Measurements from ENCODE around the gene TACR2. TPM values are rescaled to one million over a fixed set of nuclear protein-coding genes. Genes with fewer than 3 reads are reported as not detected.

TACR2 gene
- polyA plus RNA-seq = 0.16 TPM

DNA sequence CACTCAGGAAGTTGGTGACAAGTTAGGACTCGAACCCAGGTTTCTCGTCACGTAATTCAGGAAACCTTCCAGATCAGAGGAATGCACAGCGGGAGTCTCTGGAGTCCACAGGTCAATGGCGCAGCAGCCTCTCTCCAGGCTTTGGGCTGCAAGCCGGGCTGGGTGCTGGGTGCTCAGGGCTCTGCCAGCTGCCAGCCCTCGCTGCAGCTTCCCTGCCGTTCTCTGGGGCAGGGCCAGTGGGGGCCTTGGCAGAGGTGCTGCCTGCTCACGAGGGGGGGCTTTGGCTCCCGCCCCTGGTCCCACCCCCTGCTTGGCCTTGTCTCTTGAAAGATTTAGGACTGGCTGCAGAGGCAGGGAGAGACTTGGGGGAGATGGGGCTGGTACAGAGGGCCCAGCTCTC lies at the start of gene TACR2:
TACR2 (minus strand) TSS at position 224 of the 400 bp plus-strand sequence. CDS start 595 bp downstream, outside the sequence.
- peaks cover 8% of the 10 kb centered on the region for H3K27me3 Mint-ChIP-seq
- no peaks in the 10 kb centered on the region for H3K9me3 Mint-ChIP-seq
- no peak within 1 kb of the TSS for H3K4me3 Mint-ChIP-seq
- H3K4me1 Mint-ChIP-seq = peaks cover 4% of the 10 kb centered on the region in 3 donors
- H3K36me3 Mint-ChIP-seq = no peaks in the 10 kb centered on the region
- H3K27ac Mint-ChIP-seq = peak within 1 kb of the TSS in 1 of 3 donors; percentile 12

DNA sequence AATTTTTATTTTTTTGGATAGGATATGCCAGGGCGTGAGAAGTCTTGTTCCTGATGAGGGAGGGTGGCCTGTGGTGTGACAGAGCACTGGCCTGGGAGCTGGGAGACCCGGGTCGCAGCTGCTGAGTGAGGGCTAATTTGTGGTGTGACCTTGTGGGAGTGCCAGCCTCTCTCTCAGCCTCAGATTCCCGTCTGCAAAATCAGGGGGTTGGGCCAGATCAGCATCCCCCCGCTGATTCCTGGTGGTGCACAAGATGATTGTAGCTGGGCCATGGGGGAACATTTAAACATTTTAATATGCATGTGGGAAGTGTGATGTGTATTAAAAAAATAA lies 49.4 kb upstream of the TACR2 start:
- Mint-ChIP-seq H3K27ac (no peak overlapping the region), H3K36me3 (no peaks in the 10 kb centered on the region), H3K9me3 (no peaks in the 10 kb centered on the region), H3K27me3 (peaks cover 6% of the 10 kb centered on the region), H3K4me3 (no peak overlapping the region), H3K4me1 (peaks cover 0 to 3% (median 3%) of the 10 kb centered on the region in 3 donors)

GRCh38 chr10:69465457-69466157 lies 48.9 kb upstream of the TACR2 start:
- Mint-ChIP-seq H3K36me3 (no peaks in the 10 kb centered on the region), H3K27me3 (peaks cover 2% of the 10 kb centered on the region), H3K27ac (peak overlapping the region in 1 of 3 donors; percentile 32), H3K4me3 (peak overlapping the region in 1 of 4 donors; percentile 48), H3K9me3 (no peaks in the 10 kb centered on the region), H3K4me1 (peaks cover 0 to 3% (median 0%) of the 10 kb centered on the region in 3 donors)

- H3K9me3 Mint-ChIP-seq = no peaks in the 10 kb centered on the region
- no peak overlapping the region for H3K4me3 Mint-ChIP-seq
- H3K27me3 Mint-ChIP-seq = no peaks in the 10 kb centered on the region
- peak overlapping the region in 1 of 3 donors; percentile 43 for H3K27ac Mint-ChIP-seq
- peaks cover 0 to 3% (median 0%) of the 10 kb centered on the region in 3 donors for H3K4me1 Mint-ChIP-seq
- no peaks in the 10 kb centered on the region for H3K36me3 Mint-ChIP-seq
Observed at GRCh38 chr10:69464801-69465401, 48.2 kb upstream of the TACR2 start.

GRCh38 chr10:69464401-69464800 lies 47.7 kb upstream of the TACR2 start:
- Mint-ChIP-seq H3K27me3 (no peaks in the 10 kb centered on the region), H3K27ac (peak overlapping the region in 1 of 3 donors; percentile 43), H3K4me1 (peaks cover 0 to 3% (median 0%) of the 10 kb centered on the region in 3 donors), H3K4me3 (no peak overlapping the region), H3K9me3 (no peaks in the 10 kb centered on the region), H3K36me3 (no peaks in the 10 kb centered on the region)

DNA sequence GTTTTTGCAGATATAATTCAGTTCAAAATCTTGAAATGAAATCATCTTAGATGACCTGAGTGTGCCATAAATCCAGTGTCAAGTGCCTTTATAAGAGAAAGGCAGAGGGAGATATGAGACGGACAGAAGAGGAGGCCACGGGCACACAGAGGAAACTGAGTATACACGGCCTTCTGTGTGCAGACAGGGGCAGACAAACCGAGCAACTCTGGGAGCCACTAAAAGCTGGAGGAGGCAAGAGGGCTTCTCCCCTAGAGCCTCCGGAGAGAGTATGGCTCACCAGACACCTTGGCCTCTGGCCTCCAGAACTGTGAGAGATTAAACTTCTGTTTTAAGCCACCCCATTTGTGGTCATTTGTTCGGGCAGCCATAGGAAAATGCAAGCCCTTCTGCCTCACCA lies 47.2 kb upstream of the TACR2 start:
- H3K4me3 Mint-ChIP-seq = no peak overlapping the region
- no peaks in the 10 kb centered on the region for H3K27me3 Mint-ChIP-seq
- H3K4me1 Mint-ChIP-seq = peaks cover 0 to 3% (median 0%) of the 10 kb centered on the region in 3 donors
- no peak overlapping the region for H3K27ac Mint-ChIP-seq
- no peaks in the 10 kb centered on the region for H3K36me3 Mint-ChIP-seq
- H3K9me3 Mint-ChIP-seq = no peaks in the 10 kb centered on the region

DNA sequence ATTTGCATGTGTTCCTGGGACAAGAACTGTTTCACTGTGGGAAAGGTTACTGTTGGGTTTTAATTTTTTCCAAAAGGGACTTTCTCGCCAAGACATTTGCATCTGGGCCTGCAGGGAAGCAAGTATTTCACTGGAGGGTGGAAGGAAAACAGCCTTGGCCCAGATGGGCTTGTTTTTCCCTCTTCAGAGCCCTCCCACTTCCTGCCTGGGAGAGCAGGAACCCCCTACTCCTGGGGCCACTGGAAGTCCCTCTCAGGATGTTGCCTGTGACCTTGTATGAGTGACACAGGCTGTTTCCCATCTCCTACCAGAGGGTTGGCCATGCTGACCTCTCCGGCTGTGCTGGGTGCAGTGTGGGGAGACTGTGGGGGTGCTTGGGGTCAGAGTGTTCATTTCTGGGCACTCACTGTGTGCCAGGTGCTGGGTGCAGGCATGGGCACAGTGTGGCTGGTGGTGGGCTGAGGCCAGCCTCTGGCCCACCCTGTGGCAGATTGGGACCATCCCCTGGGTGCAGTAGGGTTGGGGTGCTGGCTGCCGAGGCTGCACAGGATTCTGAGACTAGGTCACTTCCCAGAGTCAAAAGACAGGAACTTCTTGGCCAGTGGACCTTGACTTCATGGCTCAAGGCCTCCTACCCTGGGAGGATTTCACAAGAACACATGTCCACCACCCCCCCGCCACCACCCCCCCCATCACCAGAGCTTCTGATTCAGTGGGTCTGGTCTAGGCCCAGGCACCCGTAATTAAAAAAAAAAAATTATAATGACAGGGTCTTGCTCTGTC lies 44.7 kb upstream of the TACR2 start:
- H3K9me3 Mint-ChIP-seq = no peaks in the 10 kb centered on the region
- H3K4me1 Mint-ChIP-seq = peaks cover 0 to 3% (median 0%) of the 10 kb centered on the region in 3 donors
- no peak overlapping the region for H3K27ac Mint-ChIP-seq
- H3K4me3 Mint-ChIP-seq = no peak overlapping the region
- H3K36me3 Mint-ChIP-seq = no peaks in the 10 kb centered on the region
- no peaks in the 10 kb centered on the region for H3K27me3 Mint-ChIP-seq

DNA sequence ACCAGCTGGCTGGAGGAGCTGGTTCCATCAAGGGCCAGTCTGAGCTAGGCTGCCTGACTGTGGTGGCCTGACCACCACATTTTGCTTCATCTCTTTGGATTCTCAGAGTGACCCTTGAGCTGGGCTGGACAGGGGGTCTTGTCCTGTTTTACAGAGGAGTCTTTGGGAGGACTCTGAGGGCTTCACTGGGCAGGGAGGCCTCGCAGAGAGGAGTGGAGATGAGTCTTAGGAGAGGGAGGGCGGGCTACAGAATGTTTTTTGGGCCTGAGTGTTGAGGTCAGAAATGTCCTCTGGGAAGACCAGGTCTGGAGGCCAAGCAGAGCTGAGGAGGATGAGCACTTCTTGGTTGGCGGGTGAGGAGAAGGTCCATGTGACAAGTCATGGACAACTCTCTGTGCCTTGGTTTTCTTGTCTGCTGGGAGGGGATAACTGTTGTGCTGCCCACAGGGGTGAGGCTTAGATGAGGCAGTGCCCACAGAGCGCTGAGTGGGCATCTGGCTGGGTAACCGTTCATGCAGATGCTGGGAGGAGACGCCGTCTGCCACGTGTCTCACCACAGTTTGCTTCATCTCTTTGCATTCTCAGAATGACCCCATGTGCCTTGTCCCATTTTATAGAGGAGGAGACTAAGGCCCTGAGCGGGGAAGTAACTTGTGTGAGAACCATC lies 44.0 kb upstream of the TACR2 start:
- Mint-ChIP-seq H3K4me3 (peak overlapping the region in 1 of 4 donors; percentile 47), H3K36me3 (no peaks in the 10 kb centered on the region), H3K9me3 (no peaks in the 10 kb centered on the region), H3K4me1 (peaks cover 0 to 3% (median 0%) of the 10 kb centered on the region in 3 donors), H3K27me3 (no peaks in the 10 kb centered on the region), H3K27ac (no peak overlapping the region)

GRCh38 chr10:69459893-69460575 lies 43.3 kb upstream of the TACR2 start:
- Mint-ChIP-seq H3K27ac (no peak overlapping the region), H3K36me3 (no peaks in the 10 kb centered on the region), H3K9me3 (no peaks in the 10 kb centered on the region), H3K27me3 (no peaks in the 10 kb centered on the region), H3K4me3 (no peak overlapping the region), H3K4me1 (peaks cover 0 to 1% (median 0%) of the 10 kb centered on the region in 3 donors)

GRCh38 chr10:69459101-69459790 lies 42.5 kb upstream of the TACR2 start:
- Mint-ChIP-seq H3K4me1 (no peaks in the 10 kb centered on the region), H3K27me3 (no peaks in the 10 kb centered on the region), H3K4me3 (no peak overlapping the region), H3K36me3 (no peaks in the 10 kb centered on the region), H3K27ac (no peak overlapping the region), H3K9me3 (no peaks in the 10 kb centered on the region)

DNA sequence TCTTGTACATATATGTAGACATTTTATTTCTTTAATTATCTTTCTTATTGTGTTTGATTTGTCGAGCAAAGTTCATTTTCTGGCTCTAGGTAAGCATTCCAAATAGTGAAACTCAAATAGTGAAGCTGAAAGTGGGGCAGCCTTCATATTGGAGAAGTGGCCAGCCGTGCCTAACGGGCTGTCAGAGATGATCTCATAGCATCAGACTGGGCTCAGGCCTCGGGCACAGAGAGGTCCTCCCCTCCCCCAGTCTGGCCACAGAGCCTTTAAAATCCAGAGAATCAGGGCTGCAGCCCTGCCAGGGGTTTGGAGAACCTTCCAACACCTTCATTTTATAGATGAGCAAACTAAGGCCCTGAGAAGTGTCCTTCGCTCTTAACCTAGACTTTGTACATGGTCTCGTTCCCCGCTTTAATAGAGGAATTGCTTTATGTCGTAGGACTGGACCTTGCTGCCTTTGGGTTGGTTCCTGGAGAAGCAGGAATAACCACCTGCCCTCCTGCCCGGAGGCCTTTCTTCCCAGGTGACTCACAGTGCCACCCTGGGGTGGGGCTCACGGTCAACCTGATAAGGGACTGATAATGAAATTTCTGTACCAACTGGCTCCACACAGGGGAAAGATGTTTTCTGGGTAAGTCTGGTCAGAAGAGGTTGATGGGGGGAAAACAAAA lies 41.8 kb upstream of the TACR2 start:
- no peaks in the 10 kb centered on the region for H3K4me1 Mint-ChIP-seq
- no peaks in the 10 kb centered on the region for H3K9me3 Mint-ChIP-seq
- H3K27me3 Mint-ChIP-seq = no peaks in the 10 kb centered on the region
- H3K27ac Mint-ChIP-seq = no peak overlapping the region
- no peaks in the 10 kb centered on the region for H3K36me3 Mint-ChIP-seq
- no peak overlapping the region for H3K4me3 Mint-ChIP-seq

GRCh38 chr10:69457771-69458237 lies 41.1 kb upstream of the TACR2 start:
- H3K4me1 Mint-ChIP-seq = no peaks in the 10 kb centered on the region
- H3K27ac Mint-ChIP-seq = no peak overlapping the region
- peaks cover 1% of the 10 kb centered on the region for H3K27me3 Mint-ChIP-seq
- H3K9me3 Mint-ChIP-seq = no peaks in the 10 kb centered on the region
- H3K36me3 Mint-ChIP-seq = no peaks in the 10 kb centered on the region
- no peak overlapping the region for H3K4me3 Mint-ChIP-seq

DNA sequence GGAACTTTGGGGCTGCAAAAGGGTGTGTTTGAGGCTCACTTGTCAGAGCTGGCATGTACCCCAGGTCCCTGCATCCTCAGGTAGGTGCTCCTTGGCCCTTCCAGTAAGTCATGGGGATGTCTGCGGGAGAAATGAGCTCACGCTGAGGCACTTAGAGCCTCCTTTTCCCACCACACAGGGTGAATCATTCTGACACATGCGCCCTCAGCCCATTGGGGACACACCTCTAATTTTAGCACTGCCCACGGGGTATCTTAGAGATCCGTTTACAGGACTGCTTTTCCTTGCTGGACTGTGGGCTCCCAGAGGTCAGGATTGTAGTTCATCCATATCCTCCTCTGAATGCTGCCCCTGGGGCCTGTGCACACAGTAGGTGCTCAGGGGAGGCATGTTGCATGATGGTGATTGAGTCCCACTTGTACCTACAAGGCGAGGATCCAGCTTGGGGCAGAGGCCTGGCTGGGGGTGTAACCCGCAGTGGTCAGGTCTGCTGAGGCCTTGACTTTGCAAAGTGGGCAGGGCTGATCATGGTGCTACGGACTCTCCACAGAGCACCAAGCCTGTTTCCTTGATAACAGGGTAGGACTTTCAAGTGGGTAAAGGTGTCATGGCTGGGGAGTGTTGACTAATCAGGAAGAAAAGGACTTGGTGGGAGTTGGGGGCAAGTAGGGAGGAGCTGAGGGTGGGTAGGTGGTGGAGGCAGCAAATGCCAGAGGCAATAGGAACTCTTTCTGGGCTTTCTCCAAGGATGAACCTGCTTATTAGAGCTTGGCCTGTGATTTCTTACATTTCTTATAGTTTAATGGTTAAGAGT lies 40.4 kb upstream of the TACR2 start:
- Mint-ChIP-seq H3K36me3 (no peaks in the 10 kb centered on the region), H3K27me3 (peaks cover 4% of the 10 kb centered on the region)

More for the DNA sequence above, 40.4 kb upstream of the TACR2 start:
- no peak overlapping the region for H3K4me3 Mint-ChIP-seq
- H3K4me1 Mint-ChIP-seq = peaks cover 0 to 2% (median 0%) of the 10 kb centered on the region in 3 donors
- H3K27ac Mint-ChIP-seq = no peak overlapping the region
- no peaks in the 10 kb centered on the region for H3K9me3 Mint-ChIP-seq
